Neural progenitor cell (in vitro differentiated cells): ENCODE data around the gene SLC24A4.

Experiments used
- EZH2 ChIP-seq: fragments of 200-600 bp; sonication (generic); IDR thresholded peaks from 2 replicates; pipeline ENCODE4 v1.6.1; 2017; ENCODE audit warnings: antibody characterized with exemption, mild to moderate bottlenecking, moderate library complexity
- TF ChIP-seq, protein P1 (sequence below): fragments of 200-600 bp; sonication (generic); IDR thresholded peaks from 2 replicates; pipeline ENCODE4 v1.5.1; 2017; ENCODE audit warnings: antibody characterized with exemption, mild to moderate bottlenecking

DNA sequence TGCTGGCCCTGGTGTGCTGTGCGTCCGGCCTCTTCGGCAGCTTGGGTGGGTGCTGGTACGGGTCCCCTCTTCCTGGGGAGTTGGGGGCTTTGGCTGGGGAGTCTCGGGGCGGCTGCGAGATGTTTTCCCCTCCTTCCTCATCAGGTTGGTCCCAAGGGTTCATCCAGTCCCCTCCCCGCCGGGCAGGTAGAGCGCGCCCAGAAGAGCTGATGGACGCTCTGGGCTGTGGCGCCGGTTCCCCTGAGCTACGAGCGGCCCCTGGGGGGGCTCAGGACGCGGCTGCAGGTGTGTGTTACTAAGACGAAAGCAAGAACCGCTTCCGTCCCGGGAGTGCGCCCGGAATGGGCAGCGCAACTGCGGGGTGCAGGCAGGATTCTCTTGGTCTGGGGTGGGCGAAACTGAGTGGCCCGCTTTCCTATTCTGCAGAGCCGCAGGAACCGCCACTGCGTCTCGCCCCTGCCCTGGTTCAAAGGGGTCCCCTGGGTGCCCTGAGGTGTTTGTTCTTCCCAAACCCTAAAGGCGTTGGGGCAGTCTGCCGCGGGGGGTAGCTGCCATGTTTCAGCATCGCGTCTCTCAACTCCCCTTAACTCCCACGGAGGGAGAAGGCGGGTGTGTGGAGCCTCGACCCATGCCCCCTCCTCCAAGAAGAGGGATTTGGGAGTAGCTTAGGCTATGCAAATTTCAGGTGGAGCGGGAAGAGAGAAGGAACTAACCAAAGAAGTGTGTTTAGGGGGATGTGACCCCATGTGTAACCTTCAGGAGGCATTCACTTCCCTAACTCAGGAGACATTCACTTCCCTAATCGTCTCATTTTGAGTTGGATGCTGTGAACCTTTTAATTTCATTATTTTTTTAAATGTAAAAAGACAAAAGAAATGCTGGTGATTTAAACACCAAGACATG lies 1.2 kb downstream of the SLC24A4 start:
- TF ChIP-seq, protein P1, sequence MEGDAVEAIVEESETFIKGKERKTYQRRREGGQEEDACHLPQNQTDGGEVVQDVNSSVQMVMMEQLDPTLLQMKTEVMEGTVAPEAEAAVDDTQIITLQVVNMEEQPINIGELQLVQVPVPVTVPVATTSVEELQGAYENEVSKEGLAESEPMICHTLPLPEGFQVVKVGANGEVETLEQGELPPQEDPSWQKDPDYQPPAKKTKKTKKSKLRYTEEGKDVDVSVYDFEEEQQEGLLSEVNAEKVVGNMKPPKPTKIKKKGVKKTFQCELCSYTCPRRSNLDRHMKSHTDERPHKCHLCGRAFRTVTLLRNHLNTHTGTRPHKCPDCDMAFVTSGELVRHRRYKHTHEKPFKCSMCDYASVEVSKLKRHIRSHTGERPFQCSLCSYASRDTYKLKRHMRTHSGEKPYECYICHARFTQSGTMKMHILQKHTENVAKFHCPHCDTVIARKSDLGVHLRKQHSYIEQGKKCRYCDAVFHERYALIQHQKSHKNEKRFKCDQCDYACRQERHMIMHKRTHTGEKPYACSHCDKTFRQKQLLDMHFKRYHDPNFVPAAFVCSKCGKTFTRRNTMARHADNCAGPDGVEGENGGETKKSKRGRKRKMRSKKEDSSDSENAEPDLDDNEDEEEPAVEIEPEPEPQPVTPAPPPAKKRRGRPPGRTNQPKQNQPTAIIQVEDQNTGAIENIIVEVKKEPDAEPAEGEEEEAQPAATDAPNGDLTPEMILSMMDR: no peak
- peak; percentile 79 for TF ChIP-seq EZH2
